DND-41 (cell line): ENCODE data around the gene MPP1.

Experiments
- EZH2 ChIP-seq: IDR thresholded peaks from 3 replicates; pipeline ENCODE4 v1.6.1; 2012; ENCODE audit warnings: borderline replicate concordance, low read depth, mild to moderate bottlenecking, moderate library complexity, low read length, inconsistent platforms; ENCODE audit not compliant: severe bottlenecking
- TF ChIP-seq, protein P1 (sequence below): IDR thresholded peaks from 2 replicates; pipeline ENCODE4 v1.5.1; 2012; ENCODE audit warnings: borderline replicate concordance, low read length, moderate library complexity, mild to moderate bottlenecking; ENCODE audit not compliant: poor library complexity, severe bottlenecking; ENCODE audit errors: extremely low read depth

DNA sequence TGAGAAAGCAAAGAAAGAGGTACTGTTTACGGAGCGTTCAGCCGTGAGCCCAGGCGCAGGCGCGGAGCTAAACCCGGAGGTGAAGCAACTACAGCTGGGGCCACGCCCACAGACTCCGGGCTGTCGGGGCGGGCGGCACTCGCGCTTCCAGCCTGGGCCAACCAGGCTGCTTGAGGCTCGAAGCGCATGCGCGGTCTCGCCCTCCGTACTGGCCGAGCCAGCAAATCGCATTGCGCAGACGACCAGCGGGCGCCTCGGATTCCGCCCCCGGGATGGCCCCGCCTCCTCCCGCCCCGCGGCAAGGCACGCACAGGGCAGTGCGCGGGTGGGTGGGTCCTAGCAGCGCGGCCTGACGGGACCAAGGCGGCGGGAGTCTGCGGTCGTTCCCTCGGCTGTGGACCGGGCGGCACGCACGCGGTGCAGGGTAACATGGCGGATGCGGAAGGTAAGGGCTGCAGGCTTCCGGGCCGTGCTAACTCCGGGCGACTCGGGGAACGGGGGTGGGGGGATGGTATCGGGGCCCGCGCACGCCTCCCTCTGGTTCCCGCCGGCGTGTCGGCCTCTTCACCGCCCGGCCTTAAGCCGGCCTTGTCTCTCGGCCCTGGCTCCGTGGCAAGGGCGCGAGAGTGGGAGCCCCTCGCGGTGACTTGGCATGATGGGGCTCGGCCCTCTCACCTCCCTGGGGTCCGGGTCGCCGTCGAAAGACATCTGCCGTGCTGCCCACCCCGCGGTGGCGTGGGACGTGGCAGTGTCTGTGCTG is 42.6 kb downstream of the MPP1 start, which contains the start of gene DKC1:
- no peak for TF ChIP-seq EZH2
- TF ChIP-seq, protein P1, sequence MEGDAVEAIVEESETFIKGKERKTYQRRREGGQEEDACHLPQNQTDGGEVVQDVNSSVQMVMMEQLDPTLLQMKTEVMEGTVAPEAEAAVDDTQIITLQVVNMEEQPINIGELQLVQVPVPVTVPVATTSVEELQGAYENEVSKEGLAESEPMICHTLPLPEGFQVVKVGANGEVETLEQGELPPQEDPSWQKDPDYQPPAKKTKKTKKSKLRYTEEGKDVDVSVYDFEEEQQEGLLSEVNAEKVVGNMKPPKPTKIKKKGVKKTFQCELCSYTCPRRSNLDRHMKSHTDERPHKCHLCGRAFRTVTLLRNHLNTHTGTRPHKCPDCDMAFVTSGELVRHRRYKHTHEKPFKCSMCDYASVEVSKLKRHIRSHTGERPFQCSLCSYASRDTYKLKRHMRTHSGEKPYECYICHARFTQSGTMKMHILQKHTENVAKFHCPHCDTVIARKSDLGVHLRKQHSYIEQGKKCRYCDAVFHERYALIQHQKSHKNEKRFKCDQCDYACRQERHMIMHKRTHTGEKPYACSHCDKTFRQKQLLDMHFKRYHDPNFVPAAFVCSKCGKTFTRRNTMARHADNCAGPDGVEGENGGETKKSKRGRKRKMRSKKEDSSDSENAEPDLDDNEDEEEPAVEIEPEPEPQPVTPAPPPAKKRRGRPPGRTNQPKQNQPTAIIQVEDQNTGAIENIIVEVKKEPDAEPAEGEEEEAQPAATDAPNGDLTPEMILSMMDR, result peak; percentile 16
